ENCODE results near the gene MEX3D.

MEX3D gene

DNA sequence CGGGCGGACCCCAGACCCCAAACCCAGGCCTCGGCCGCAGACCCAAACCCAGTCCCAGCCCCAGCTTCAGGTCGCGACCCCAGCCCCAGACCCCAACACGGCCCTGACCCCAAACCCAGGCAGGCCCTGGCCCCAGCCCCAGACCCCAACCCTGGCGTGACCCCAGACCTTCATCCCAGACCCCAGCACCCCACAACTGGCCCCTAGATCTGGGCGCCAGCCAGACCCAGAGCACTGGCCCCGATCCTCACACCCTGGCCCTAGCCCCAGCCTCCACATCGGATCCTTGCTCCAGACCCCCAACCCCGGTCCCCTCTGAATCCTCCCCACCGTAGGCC, 17.1 kb upstream of the MEX3D start:
- no peak overlapping the region for H3K27ac ChIP-seq
- H3K9me3 ChIP-seq (ENCODE audit: control insufficient read depth, low read length) = no peaks in the 10 kb centered on the region
- no peak overlapping the region for H3K9ac ChIP-seq
- no peaks in the 10 kb centered on the region for H3K4me1 ChIP-seq
- H3K79me2 ChIP-seq = peaks cover 54% of the 10 kb centered on the region
- H3K27me3 ChIP-seq (ENCODE audit: control insufficient read depth, insufficient read depth, low read length) = no peaks in the 10 kb centered on the region
- H3K36me3 ChIP-seq (ENCODE audit: control insufficient read depth, insufficient read depth, low read length) = no peaks in the 10 kb centered on the region
- H2AFZ ChIP-seq = no peak overlapping the region
- TF ChIP-seq, protein P1, sequence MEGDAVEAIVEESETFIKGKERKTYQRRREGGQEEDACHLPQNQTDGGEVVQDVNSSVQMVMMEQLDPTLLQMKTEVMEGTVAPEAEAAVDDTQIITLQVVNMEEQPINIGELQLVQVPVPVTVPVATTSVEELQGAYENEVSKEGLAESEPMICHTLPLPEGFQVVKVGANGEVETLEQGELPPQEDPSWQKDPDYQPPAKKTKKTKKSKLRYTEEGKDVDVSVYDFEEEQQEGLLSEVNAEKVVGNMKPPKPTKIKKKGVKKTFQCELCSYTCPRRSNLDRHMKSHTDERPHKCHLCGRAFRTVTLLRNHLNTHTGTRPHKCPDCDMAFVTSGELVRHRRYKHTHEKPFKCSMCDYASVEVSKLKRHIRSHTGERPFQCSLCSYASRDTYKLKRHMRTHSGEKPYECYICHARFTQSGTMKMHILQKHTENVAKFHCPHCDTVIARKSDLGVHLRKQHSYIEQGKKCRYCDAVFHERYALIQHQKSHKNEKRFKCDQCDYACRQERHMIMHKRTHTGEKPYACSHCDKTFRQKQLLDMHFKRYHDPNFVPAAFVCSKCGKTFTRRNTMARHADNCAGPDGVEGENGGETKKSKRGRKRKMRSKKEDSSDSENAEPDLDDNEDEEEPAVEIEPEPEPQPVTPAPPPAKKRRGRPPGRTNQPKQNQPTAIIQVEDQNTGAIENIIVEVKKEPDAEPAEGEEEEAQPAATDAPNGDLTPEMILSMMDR (IDR thresholded peaks at IDR 0.05) = no peak
- no peak overlapping the region for H3K4me3 ChIP-seq (ENCODE audit: low read depth, low read length)
- no peak overlapping the region for H3K4me2 ChIP-seq (ENCODE audit: low read length)

DNA sequence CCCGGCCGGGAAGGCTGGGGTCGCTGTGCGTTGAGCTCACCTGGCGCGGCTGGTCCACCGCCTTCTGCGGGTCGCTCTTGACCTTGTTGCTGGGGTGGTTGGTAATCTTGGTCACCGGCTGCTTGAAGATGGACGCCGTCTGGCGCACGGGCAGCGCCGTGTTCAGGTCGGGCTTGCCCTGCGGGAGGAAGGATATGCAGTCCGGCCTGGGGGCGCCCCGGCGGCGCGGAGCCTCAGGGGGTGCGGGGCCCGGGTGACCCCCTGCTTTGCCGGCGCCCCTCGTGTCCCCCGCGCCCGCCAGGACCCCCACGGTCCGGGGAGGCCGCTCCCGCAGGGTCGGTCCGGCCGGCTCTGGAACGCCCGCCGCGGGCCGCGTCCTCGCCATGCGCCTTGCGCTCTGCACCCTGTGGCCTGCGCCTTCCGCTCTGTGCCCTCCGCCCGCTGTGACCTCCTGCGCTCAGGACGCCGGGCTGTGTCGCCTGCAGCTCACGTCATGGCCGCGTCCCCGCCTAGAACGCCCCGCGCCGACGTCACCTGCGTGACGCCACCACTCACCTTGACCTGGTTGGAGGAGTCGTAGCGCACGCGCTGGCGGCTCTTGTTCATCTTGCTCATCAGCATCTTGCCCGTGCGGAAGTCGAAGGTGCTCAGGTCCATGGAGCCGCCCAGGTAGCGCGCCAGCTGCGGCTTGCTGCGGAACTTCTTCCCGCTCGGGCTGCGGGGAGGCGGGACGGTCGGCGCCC, 16.5 kb upstream of the MEX3D start:
- H3K9me3 ChIP-seq (ENCODE audit: control insufficient read depth, low read length) = no peaks in the 10 kb centered on the region
- H3K4me1 ChIP-seq = no peaks in the 10 kb centered on the region
- no peak overlapping the region for H2AFZ ChIP-seq
- H3K4me2 ChIP-seq (ENCODE audit: low read length) = no peak overlapping the region
- TF ChIP-seq, protein P1 (IDR thresholded peaks at IDR 0.05) = no peak
- no peak overlapping the region for H3K9ac ChIP-seq
- H3K36me3 ChIP-seq (ENCODE audit: control insufficient read depth, insufficient read depth, low read length) = no peaks in the 10 kb centered on the region
- no peak overlapping the region for H3K4me3 ChIP-seq (ENCODE audit: low read depth, low read length)
- H3K27ac ChIP-seq = no peak overlapping the region
- peaks cover 54% of the 10 kb centered on the region for H3K79me2 ChIP-seq
- H3K27me3 ChIP-seq (ENCODE audit: control insufficient read depth, insufficient read depth, low read length) = no peaks in the 10 kb centered on the region

DNA sequence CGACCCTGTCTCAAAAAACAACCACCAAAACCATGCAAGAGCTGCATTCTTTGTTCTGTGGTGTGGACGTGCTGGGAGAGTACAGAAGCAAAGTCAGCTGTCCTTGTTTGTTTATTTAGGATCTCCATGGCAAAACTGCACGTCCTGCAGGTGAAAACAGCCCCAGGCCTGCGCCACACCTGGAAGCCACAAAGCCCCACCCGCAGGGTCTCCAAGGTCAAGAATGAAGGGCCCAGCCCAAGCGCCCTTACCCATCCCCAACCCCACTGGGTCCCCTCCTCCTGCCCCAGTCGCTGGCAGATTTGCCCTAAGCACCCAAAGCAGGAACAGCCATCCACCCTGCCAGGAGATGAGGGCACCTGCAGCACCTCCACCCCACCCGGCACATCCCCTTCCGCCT, 14.1 kb upstream of the MEX3D start:
- Histone ChIP-seq H3K27ac (no peak overlapping the region), H3K4me2 (ENCODE audit: low read length) (no peak overlapping the region), H3K4me1 (no peaks in the 10 kb centered on the region), H3K9ac (no peak overlapping the region), H3K9me3 (ENCODE audit: control insufficient read depth, low read length) (no peaks in the 10 kb centered on the region), H3K36me3 (ENCODE audit: control insufficient read depth, insufficient read depth, low read length) (no peaks in the 10 kb centered on the region), H3K4me3 (ENCODE audit: low read depth, low read length) (no peak overlapping the region), H3K27me3 (ENCODE audit: control insufficient read depth, insufficient read depth, low read length) (no peaks in the 10 kb centered on the region), H2AFZ (no peak overlapping the region), H3K79me2 (peaks cover 37% of the 10 kb centered on the region)
- TF ChIP-seq, protein P1 (IDR thresholded peaks at IDR 0.05) = no peak

DNA sequence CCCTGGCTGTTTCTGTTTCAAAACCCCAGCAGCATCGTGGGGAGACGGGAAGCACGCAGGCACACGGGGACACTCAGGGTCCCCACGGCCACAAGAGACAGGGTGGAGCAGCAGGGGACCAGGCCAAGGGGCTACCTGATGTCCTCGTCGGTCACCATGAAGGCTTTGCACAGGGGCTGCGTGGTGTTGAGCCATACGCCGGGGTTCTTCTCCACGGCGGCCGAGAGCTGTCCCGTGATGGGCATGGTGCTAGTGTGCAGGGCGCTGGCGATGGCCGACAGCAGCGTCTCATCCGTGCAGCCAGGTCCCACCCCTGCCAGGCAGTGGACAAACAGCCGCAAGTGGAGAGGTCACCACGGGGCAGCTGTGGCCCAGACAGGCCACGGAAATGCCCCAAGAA, 12.8 kb upstream of the MEX3D start:
- Histone ChIP-seq H3K27ac (no peak overlapping the region), H3K4me2 (ENCODE audit: low read length) (no peak overlapping the region), H3K9ac (no peak overlapping the region), H3K79me2 (peaks cover 26% of the 10 kb centered on the region), H3K27me3 (ENCODE audit: control insufficient read depth, insufficient read depth, low read length) (no peaks in the 10 kb centered on the region), H3K4me1 (no peaks in the 10 kb centered on the region), H3K36me3 (ENCODE audit: control insufficient read depth, insufficient read depth, low read length) (no peaks in the 10 kb centered on the region), H2AFZ (no peak overlapping the region), H3K4me3 (ENCODE audit: low read depth, low read length) (no peak overlapping the region), H3K9me3 (ENCODE audit: control insufficient read depth, low read length) (no peaks in the 10 kb centered on the region)
- TF ChIP-seq, protein P1 (IDR thresholded peaks at IDR 0.05) = no peak

DNA sequence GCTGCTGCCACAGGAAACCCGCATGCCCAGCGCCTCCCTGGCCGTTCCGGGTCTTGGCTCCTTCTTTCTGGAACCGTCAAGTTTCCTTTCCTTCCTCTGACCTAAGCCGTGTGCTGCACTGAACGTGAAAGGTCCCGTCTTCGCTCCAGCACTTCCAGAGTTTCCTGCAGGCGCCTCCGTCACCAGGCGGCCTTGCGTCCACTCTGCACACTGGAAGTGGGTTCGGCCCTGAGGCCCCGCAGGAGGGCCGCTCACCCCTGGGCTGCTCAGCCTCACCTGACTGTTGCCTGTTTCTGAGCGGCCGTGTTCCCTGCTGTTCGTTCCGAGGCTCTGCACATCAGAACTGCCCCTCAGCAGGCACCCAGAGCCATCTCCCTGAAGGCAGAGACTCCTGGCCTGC, 12.3 kb upstream of the MEX3D start:
- Histone ChIP-seq H3K27ac (no peak overlapping the region), H3K9ac (no peak overlapping the region), H3K4me1 (no peaks in the 10 kb centered on the region), H3K79me2 (peaks cover 20% of the 10 kb centered on the region), H3K4me3 (ENCODE audit: low read depth, low read length) (no peak overlapping the region), H3K9me3 (ENCODE audit: control insufficient read depth, low read length) (no peaks in the 10 kb centered on the region), H3K27me3 (ENCODE audit: control insufficient read depth, insufficient read depth, low read length) (no peaks in the 10 kb centered on the region), H2AFZ (no peak overlapping the region), H3K4me2 (ENCODE audit: low read length) (no peak overlapping the region), H3K36me3 (ENCODE audit: control insufficient read depth, insufficient read depth, low read length) (no peaks in the 10 kb centered on the region)
- TF ChIP-seq, protein P1 (IDR thresholded peaks at IDR 0.05) = no peak
